NCI-H187 treated with DMSO at 0.1 percent for 48 hours (cell line): ENCODE data around the gene HLA-DMA.
"Not testable (repeated sequence)": the region's sequence is repeated elsewhere in the genome, so short reads cannot be mapped to it uniquely, and the experiment has no call there.

Experiments used
- DNase-seq: peaks from one replicate; lab custom pipeline; 2025; lab: John Stamatoyannopoulos, UW

The HLA-DMA gene

GRCh38 chr6:32954986-32955802 lies 2.3 kb upstream of the HLA-DMA start:
- no peak for DNase-seq

- DNase-seq, result no peak
Measured at GRCh38 chr6:32954267-32954666, 1.4 kb upstream of the HLA-DMA start.

- no peak for DNase-seq
Measured at GRCh38 chr6:32953775-32954174, 878 bp upstream of the HLA-DMA start.

GRCh38 chr6:32950449-32950848 lies 2.4 kb downstream of the HLA-DMA start:
- DNase-seq, result no peak

GRCh38 chr6:32950010-32950409 lies 2.9 kb downstream of the HLA-DMA start:
- DNase-seq, result no peak

DNA sequence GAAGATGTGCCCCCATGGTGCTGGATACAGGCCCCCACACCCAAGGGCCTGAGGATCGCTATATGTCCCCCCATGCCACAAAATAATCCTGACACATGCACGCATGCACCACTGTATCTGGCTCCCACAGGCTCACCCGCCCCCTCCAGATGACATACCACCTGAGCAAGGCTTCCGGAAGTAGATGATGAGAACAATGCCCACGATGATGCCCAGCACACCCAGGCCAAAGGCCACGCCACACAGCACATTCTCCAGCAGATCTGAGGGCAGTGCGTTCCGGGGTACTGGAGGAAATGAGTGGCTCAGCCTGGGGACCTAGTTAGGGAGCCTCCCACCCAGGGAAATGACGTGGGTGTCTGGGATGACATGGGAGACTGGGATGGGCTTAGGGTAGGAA lies 3.8 kb downstream of the HLA-DMA start:
- DNase-seq, result no peak

DNA sequence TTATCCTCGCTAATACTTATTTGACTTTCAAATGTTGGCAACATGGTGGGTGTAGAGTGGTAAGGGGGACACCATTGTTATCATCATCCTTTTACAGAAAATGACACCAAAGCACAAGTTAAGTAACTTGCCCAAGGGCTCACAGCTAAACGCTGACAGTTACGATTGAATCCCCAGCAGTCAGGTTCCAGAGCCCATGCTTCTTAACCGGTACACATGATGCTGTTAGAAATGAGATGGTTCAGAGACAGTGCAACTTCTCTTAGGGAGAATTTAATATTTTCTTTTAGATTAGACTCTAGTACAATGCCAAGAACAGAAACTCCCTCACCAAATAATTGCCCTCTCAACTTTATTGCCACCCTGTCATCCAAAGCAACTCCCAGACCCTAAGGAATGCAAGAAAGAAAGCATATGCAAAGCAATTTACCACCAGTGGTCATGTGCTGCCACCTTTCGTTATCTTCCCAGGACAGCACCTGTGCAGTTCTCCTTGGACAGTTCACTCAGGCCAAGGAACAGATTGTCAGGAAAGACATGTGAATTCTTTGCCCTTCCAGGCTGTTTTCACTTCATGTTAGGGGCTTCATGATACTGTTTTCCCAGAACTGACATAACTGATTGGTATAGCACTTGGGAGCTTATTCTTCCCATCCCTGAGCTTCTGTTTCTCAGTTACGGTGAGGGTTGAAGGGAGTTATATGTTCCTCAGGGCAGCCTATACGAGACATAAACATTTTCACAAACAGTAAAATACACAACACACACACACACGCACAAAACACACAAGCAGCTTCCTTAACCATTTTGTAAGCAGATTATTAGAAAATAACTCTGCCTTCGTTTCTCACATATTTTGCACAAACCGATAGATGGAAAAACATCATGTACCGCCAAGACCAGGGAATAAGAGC lies 5.1 kb downstream of the HLA-DMA start:
- no peak for DNase-seq

- no peak for DNase-seq
Measured at GRCh38 chr6:32946893-32947292, 6.0 kb downstream of the HLA-DMA start.

DNA sequence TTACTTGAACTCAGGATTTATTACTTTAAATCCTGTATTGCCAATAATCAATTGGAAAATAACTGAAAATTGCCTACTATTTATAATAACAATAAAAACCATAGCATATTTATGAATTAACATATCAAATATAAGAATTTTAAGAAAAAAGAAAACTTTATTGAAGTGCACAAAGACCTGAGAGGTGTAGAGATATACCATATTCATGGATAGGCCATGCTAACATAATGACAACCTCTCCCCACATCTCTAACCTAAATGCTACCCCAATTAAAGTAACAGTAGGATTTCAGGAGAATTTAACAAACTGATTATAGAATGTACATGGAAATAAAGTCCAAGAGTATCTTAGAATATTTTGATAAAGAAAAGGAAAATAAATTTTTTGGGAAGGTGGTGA lies 6.9 kb downstream of the HLA-DMA start:
- DNase-seq, result no peak

DNA sequence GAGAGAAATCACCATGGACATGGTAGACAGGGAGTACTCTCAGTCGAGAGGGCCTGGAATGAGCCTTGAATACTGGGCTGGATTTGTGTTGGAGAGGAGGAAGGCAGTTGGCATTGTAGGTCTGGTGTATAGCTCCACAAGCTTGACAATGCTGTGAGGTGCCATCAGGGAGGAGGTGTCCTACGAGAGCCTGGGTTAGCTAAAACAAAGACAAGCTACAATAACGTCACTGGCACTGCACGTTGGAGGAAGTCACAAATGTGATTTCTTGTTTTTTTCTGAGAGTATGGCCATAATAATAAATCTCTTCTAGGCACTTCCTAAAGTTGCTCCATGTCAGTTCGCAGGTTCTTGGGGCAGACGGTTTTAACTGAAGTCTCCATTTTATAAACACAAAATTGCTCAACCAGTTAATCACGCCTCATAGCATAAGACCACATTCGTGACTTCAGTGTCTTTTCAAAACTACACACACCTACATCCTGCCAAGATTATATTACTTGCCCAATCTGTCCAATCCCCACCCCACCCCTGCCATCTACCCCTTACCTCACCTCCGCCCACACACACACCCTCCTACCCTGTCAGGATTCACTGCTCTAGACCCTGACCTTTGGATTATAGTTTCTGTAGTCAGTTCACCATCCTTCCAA lies 7.7 kb downstream of the HLA-DMA start:
- no peak for DNase-seq

GRCh38 chr6:32943864-32944649 lies 8.8 kb downstream of the HLA-DMA start:
- no peak for DNase-seq

DNA sequence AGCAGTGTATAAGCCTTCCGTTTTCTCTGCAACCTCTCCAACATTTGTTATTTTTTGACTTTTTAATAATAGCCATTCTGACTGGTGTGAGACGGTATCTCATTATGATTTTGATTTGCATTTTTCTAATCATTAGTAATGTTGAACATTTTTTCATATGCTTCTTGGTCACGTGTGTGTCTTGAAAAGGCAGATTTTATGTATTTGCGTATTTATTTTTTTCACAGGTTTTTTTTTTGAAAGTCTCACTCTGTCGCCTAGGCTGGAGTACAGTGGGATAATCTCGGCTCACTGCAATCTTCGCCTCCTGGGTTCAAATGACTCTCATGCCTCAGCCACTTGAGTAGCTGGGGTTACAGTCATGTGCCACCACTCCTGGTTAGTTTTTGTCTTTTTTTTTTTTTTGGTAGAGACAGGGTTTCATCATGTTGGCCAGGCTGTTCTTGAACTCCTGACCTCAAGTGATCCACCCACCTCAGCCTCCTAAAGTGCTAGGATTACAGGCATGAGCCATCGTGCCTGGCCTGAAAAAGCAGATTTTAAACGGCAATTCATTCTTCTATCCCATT lies 10.3 kb downstream of the HLA-DMA start:
- not testable (repeated sequence) for DNase-seq

DNA sequence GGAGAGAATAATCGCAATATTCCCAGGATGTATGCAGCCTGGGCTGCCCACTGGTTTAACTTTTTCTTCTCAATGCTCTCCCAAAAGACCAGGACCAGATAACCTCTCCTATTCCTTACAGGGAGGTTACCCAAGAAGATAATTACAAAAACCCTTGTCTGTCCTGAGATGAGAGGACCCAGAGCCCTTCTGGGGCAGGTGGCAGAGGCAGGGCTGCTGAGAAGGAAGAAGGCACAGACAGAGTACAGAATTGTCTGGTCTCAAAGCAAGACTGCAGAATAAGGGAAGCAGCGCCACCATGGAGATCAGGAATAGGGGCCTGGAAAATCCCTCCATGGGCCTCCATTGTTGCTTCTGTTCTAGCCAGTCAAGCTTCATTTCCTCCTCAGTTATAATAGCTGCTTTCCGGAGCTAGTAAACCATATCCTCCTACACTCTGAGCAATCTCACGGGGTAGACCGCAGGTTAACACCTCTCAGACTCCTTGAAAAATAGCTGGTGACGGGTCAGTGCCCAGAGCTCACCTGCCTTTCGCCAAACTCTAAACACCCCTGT lies 11.6 kb downstream of the HLA-DMA start:
- DNase-seq, result no peak

DNA sequence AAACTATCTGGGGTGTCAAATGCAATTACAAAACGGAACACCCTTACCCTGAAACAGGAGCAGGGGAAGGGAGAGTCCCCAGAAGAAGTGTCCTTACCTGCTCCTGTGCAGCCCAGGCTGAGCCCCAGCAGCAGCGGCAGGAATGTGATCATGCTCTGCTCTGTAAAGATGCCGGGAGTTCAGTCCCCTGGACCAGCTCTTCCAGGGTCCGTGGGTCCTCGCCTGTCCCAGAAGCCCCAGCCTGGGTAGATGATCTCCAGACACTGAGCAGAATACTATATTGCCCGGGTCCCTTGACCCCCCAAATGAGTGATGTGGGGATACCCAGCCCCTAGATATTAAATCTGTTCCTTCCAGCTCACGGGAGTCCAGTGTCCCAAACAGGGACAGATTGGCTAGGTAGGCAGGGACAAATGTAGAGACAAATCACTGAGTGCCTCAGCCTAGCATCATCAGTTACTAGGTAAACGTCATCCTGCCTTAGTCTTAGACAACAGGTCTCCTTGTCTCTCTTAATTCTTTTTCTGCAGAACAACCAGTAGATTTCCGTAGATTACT lies 12.2 kb downstream of the HLA-DMA start, which contains the start of gene HLA-DMB:
TSS of gene HLA-DMB (minus strand) at position 373 of the 558 bp plus-strand sequence. CDS start at position 152, 221 bp downstream.
- DNase-seq, result no peak

DNA sequence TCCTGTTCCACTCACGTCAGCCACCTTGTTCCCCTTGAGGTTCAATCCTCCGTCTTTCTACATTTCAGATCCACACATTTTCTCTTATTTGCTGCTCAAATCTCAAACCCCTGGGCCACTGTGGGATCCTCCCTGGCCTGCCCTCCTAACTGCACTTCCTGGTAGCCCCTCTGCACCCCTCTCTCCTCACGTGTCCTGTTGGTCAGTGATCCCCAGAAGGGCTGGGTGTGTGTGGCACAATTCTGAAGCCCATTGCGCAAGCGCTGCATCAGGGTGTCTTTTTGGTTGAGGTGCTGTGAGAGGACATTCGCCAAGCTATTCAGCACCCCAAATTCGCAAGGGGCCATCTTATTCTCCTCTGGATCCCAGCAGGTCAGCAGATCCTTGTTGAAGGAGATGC lies 14.4 kb downstream of the HLA-DMA start:
- DNase-seq, result no peak

- DNase-seq, result no peak
Measured at GRCh38 chr6:32937230-32937633, 15.7 kb downstream of the HLA-DMA start.

- no peak for DNase-seq
Measured at GRCh38 chr6:32936239-32937152, 16.4 kb downstream of the HLA-DMA start.

DNA sequence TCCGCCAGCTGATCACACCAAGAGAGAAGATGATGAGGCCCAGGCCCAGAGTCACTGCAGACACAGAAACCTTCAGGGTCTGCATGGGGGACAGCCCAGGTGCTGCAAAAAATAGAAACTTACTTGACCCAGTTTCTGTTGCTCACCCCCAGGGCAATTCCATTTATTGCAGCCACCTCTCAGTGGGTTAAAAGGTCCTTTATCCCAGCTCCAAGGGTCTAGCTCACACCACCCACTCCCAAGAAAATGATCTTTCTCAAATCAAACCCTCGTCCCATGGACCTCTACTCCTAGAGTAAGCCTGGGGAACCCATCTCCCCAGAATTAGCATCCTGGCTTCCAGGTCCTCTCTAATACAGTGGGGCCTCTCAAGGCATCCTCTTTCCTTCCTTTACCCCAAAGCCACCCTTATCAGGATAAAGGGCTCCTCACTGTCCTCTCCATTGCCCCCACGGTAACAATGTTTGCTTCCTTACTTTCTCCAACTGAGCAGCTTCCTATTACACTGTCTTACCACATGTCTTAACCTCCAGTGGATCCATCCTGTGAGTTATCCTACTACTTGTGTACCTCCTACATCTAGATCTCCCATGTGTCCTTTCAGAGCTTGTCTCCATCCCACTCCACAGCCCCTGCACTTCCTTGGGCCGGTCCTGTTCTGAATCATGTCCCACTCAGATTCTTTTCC lies 17.2 kb downstream of the HLA-DMA start:
- DNase-seq, result no peak

DNA sequence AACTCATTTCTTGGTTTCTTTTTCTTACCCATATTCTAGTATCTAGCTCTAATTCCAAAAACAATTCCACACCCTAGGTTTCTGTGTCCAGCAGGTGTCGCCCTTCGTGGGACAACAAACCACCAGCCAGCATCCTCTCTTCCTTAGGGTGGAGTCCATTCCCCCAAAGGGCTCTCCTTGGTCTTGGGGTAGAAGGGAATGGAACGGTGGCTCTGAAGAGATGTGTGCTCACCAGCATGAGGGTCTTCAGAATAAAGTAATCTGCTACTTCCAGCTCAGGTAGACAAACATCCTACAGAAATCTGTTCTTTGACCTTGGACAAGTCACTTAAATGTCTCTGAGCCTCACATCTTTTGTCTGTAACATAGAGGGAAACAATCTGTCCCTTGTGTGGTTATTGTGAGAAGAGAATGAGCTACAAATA lies 19.2 kb downstream of the HLA-DMA start:
- DNase-seq, result no peak
